Small intestine (tissue), 7 donors: ENCODE data around the gene ZC3H18. TPM values are rescaled to one million over a fixed set of nuclear protein-coding genes. Genes with fewer than 3 reads are reported as not detected.

ENCODE experiments used
- DNase-seq, 2 donors: peaks; one replicate each; pipeline versions ENCODE4 v3.0.0 to v3.0.0-alpha.2; 2013
- FAIRE-seq: peaks from 2 replicates; lab custom pipeline; 2012; peaks lifted over from hg19 to GRCh38; lab: Jason Lieb, UNC
- H3K27ac ChIP-seq, 3 donors: one replicate each; pipeline ENCODE4 v1.5.1; 2013; ENCODE audit warnings: low read length in 2 of 3, mild to moderate bottlenecking in 2 of 3, control low read depth in 1 of 3, inconsistent platforms in 1 of 3, low read depth in 1 of 3, moderate library complexity in 1 of 3
- H3K27me3 ChIP-seq, 3 donors: one replicate each; pipeline ENCODE4 v1.6.1; 2013; ENCODE audit warnings: low read length in 3 of 3, inconsistent platforms in 1 of 3; ENCODE audit not compliant: control insufficient read depth in 3 of 3, insufficient read depth in 3 of 3
- H3K36me3 ChIP-seq, 3 donors: one replicate each; pipeline ENCODE4 v1.6.1; 2013; ENCODE audit warnings: low read length in 3 of 3, inconsistent platforms in 1 of 3, low read depth in 1 of 3, mild to moderate bottlenecking in 1 of 3, moderate library complexity in 1 of 3; ENCODE audit not compliant: control insufficient read depth in 3 of 3, insufficient read depth in 2 of 3
- H3K4me1 ChIP-seq, 3 donors: one replicate each; pipeline ENCODE4 v1.6.1; 2013; ENCODE audit warnings: low read length in 2 of 3, inconsistent platforms in 1 of 3, low read depth in 1 of 3, mild to moderate bottlenecking in 1 of 3, moderate library complexity in 1 of 3; ENCODE audit not compliant: control insufficient read depth in 3 of 3, insufficient read depth in 2 of 3
- H3K4me3 ChIP-seq, 3 donors: one replicate each; pipeline ENCODE4 v1.5.1; 2013; ENCODE audit warnings: low read length in 3 of 3, control low read depth in 1 of 3, inconsistent platforms in 1 of 3, low read depth in 1 of 3, mild to moderate bottlenecking in 1 of 3, moderate library complexity in 1 of 3
- H3K9me3 ChIP-seq, 2 donors: one replicate each; pipeline ENCODE4 v1.6.1; 2013; ENCODE audit warnings: low read depth in 1 of 2, low read length in 1 of 2; ENCODE audit not compliant: control insufficient read depth in 2 of 2, insufficient read depth in 1 of 2
- WGBS, 3 donors: extraction: QIAGEN DNeasy Blood & Tissue Kit; methylation state at CpG; one replicate each; pipeline ENCODE4 v1.1.7; 2013; 5-methylcytosine and 5-hydroxymethylcytosine counted together
- polyA plus RNA-seq, 4 donors: library from polyadenylated mRNA; stranded (reverse) in 3 of 4; unstranded in 1 of 4; fragments of 200-250 nt in 3 of 4; fragments of 120-200 nt in 1 of 4; gene quantifications; one replicate each; pipeline versions ENCODE4 v1.2.1 to v1.2.3, GENCODE V29; 2013
- donor health status: healthy with polysubstance abuse.
- donor health status: control.
- donor health status: control.
- donor health status: Bipolar disorder and iron deficiency.
- donor health status: healthy.

The ZC3H18 gene
- polyA plus RNA-seq, 4 donors = 19.7 to 31.9 (median 28.2) TPM

DNA sequence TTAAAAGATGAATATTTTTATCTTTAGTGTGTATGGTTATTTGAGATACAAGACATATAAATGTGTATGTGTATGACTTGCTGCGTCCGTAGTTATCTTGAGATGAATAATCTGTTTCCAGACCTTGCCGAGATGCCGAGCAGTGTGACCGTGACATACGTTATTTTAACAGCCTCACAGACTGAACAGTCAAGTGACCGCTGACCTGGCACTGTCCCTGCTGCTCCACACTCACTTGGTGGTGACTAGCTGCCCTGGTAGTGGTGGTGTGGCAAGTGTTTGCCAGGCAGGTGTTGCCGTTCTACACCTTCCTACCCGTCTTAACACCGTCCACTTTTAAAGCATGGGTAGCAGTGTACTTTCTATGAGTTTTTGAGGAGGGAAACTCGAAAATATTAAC, 5.0 kb downstream of the ZC3H18 start:
- peaks cover 2 to 9% (median 6%) of the 10 kb centered on the region in 3 donors for H3K4me1 ChIP-seq
- peaks cover 4 to 70% (median 19%) of the 10 kb centered on the region in 3 donors for H3K36me3 ChIP-seq
- H3K4me3 ChIP-seq = no peak overlapping the region
- H3K27ac ChIP-seq = no peak overlapping the region
- 93 to 95% (median 94%) methylated on average over 11 of the region's 11 CpGs for WGBS, 3 donors
- H3K27me3 ChIP-seq = no peaks in the 10 kb centered on the region
- DNase-seq (no peak), FAIRE-seq (no peak)
- no peaks in the 10 kb centered on the region for H3K9me3 ChIP-seq

DNA sequence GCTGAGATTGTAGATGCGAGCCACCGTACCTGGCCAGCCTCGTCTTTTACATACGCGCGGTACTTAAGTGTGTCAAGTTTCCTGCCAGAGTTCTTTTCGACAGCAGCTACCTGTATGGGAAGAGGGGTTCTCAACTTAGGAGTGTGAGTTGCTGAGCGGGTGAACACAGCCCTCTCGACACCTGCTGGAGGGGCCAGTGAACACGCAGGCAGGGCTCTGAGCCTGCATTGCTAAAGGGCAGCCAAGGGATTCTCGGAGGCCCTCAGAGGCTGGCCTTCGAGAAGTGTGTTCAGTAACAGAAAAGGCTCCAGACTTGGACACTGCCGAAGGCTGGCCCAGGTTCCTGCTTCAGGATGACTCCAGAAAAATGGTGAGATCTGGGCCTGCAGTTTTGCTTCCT, 6.1 kb downstream of the ZC3H18 start:
- Histone ChIP-seq H3K4me3 (no peak overlapping the region), H3K9me3 (no peaks in the 10 kb centered on the region), H3K36me3 (peaks cover 6 to 80% (median 25%) of the 10 kb centered on the region in 3 donors), H3K4me1 (peaks cover 2 to 7% (median 3%) of the 10 kb centered on the region in 3 donors), H3K27ac (no peak overlapping the region), H3K27me3 (no peaks in the 10 kb centered on the region)
- FAIRE-seq (no peak), DNase-seq (no peak)
- 92 to 95% (median 95%) methylated on average over 13 of the region's 13 CpGs for WGBS, 3 donors

DNA sequence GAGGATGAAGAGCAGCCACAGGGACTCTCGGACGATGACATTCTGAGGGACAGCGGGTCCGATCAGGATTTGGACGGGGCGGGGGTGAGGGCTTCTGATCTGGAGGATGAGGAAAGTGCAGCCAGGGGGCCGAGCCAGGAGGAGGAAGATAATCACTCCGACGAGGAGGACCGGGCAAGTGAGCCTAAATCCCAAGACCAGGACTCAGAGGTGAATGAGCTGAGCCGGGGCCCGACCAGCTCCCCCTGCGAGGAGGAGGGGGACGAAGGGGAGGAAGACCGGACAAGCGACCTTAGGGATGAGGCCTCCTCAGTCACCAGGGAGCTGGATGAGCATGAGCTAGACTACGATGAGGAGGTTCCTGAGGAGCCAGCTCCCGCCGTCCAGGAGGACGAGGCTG, 7.0 kb downstream of the ZC3H18 start:
- Histone ChIP-seq H3K27me3 (no peaks in the 10 kb centered on the region), H3K4me1 (no peaks in the 10 kb centered on the region), H3K9me3 (no peaks in the 10 kb centered on the region), H3K36me3 (peaks cover 6 to 85% (median 25%) of the 10 kb centered on the region in 3 donors), H3K4me3 (no peak overlapping the region), H3K27ac (no peak overlapping the region)
- no peak for DNase-seq
- 94 to 96% (median 95%) methylated on average over 20 of the region's 20 CpGs for WGBS, 3 donors
- FAIRE-seq = no peak

DNA sequence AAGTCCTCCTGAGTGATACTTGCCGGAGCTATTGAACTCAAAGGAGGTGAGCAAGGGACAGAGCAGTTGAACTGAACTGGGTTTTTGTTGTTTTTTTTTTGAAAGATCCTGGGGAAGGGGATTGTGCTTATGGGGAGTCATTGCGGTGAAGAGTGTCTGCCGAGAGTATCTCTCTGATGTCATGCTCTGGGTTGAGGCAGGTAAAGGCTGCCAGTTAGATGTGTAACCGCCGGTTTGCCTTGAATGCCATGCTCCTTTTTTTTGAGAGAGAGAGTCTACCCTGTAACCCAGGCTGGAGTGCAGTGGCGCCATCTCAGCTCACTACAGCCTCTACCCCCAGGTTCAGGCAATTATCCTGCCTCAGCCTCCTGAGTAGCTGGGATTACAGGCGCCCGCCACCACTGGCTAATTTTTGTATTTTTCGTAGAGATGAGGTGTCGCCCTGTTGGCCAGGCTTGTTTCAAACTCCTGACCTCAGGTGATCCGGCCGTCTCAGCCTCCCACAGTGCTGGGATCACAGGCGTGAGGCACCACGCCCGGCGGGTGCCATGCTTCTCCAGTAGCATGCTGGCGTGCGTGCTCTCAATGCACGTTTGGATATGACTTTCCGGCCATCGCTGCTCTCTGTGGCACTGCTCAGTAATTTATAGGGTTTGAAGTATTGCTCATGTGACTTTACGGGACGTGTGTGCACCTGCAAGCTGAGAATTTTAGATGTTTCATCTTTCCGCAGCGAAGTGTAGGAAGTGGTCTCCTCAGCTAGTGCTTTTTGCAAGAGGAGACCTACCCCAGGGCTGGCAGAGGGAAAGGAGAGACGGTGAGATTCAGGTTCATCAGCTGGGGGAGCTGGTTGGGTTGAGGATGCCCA, 8.5 kb downstream of the ZC3H18 start:
- 91 to 93% (median 92%) methylated on average over 26 of the region's 26 CpGs for WGBS, 3 donors
- no peak overlapping the region for H3K27ac ChIP-seq
- no peaks in the 10 kb centered on the region for H3K4me1 ChIP-seq
- no peak for FAIRE-seq
- no peaks in the 10 kb centered on the region for H3K9me3 ChIP-seq
- H3K36me3 ChIP-seq = peaks cover 6 to 88% (median 25%) of the 10 kb centered on the region in 3 donors
- H3K27me3 ChIP-seq = no peaks in the 10 kb centered on the region
- H3K4me3 ChIP-seq = no peak overlapping the region
- no peak for DNase-seq

DNA sequence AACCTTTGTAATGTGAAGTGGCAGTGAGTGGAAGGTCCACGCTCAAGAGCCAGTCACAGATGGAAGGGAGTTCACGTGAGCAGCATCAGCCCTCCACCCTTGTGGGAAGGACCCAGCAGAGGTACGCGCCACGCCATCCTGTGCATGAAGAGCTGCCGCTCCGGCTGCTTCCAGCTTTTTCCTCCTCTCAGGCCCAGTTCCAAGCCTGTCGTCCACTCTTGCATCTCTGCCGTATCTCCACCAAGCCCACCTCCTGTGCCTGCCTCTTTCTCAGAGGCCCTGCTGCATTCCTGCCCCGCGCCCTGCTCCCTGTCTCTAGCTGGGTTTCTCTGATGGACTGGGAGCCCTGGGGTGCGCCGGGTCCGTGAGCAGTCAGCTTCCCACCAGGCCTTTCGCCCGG, 10.2 kb downstream of the ZC3H18 start:
- no peak overlapping the region for H3K4me3 ChIP-seq
- no peaks in the 10 kb centered on the region for H3K27me3 ChIP-seq
- no peaks in the 10 kb centered on the region for H3K9me3 ChIP-seq
- WGBS, 3 donors = 94 to 97% (median 95%) methylated on average over 16 of the region's 16 CpGs
- FAIRE-seq (no peak), DNase-seq (no peak)
- H3K36me3 ChIP-seq = peaks cover 6 to 78% (median 22%) of the 10 kb centered on the region in 3 donors
- no peak overlapping the region for H3K27ac ChIP-seq
- H3K4me1 ChIP-seq = no peaks in the 10 kb centered on the region

DNA sequence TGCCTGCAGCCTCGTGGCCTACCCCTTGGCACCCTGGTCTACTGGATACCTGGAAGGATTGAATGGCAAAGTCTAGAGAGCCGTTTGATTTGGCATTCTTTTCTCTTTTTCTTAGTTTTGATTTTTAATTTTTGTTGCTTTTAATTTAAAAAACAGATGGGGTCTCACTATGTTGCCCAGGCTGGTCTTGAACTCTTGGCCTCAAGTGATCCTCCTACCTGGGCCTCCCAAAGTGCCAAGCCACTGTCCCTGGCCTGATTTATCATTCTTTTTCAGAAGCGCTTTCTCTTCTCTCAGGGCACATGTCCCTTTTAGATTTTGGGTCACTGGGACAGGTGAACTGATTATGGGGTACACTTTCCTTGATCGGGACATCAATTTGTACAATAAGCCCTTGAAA, 10.8 kb downstream of the ZC3H18 start:
- Histone ChIP-seq H3K4me1 (no peaks in the 10 kb centered on the region), H3K27ac (no peak overlapping the region), H3K9me3 (no peaks in the 10 kb centered on the region), H3K36me3 (peaks cover 6 to 79% (median 22%) of the 10 kb centered on the region in 3 donors), H3K27me3 (no peaks in the 10 kb centered on the region), H3K4me3 (no peak overlapping the region)
- DNase-seq (no peak), FAIRE-seq (no peak)
- WGBS, 3 donors = 89 to 94% (median 90%) methylated on average over 4 of the region's 4 CpGs

DNA sequence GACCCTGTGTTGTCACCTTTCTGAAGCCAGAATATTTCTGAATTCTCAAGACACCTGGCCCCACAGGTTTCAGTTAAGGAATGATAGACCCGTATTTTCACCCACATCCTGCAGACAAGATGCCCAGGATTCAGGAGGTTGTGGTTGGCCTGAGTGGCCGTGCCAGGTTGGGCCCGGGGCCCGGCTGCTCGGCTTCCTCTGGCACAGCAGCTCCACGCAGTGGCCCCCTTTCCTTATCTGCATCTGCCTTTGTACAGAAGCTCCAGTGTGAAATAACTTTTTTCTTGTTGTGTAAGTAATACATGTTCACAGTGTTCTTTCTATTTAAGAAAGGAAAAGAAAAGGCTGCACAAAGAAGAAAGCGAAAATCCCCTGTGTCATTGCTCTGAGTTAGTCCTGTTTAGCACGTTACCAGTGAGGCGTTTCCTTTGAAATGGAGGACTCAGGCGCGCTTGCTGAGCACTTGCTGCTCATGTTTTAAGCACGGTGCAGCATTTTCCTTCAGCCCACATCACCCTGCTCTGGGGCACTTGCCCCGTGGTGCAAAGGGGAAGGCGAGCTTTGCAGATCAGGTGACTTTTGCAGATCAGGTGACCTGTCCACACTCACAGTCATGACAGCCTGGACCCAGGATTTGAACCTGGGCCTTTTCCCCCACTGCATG, 12.8 kb downstream of the ZC3H18 start:
- Histone ChIP-seq H3K27ac (no peak overlapping the region), H3K36me3 (peaks cover 16 to 75% (median 21%) of the 10 kb centered on the region in 3 donors), H3K4me3 (no peak overlapping the region), H3K9me3 (no peaks in the 10 kb centered on the region), H3K27me3 (no peaks in the 10 kb centered on the region), H3K4me1 (no peaks in the 10 kb centered on the region)
- no peak for FAIRE-seq
- WGBS, 3 donors = 88 to 90% (median 88%) methylated on average over 14 of the region's 14 CpGs
- no peak for DNase-seq

DNA sequence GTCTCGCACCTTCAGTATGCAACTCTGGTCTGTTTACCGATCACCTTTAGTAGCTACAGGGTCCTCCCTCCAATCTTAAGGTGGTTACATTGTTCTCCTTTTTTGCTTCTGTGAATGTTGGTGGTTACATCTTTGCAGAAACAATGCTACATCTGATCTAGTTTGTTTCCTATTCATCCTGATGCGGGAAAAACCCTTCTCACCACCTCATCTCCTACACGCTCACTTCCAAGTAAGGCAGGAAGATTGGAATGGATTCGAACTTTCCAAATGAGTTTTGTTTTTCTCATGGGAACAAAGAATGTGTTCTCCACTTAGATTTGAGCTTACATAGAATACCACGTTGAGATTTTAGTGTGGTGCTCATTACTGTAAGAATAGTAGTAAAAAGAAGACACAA, 14.5 kb downstream of the ZC3H18 start:
- no peak for DNase-seq
- peaks cover 15 to 74% (median 30%) of the 10 kb centered on the region in 3 donors for H3K36me3 ChIP-seq
- 72 to 74% (median 72%) methylated on average over 6 of the region's 6 CpGs for WGBS, 3 donors
- H3K9me3 ChIP-seq = no peaks in the 10 kb centered on the region
- FAIRE-seq = no peak
- no peak overlapping the region for H3K27ac ChIP-seq
- H3K27me3 ChIP-seq = no peaks in the 10 kb centered on the region
- no peaks in the 10 kb centered on the region for H3K4me1 ChIP-seq
- no peak overlapping the region for H3K4me3 ChIP-seq
